GM23248 (cell line): ENCODE measurements around the gene SNX27. TPM values are rescaled to one million over a fixed set of nuclear protein-coding genes. Genes with fewer than 3 reads are reported as not detected.

Experiments
- DNase-seq: peaks from one replicate; pipeline ENCODE4 v3.0.0-alpha.2; 2015
- H2AFZ ChIP-seq: fragments of 200-600 bp; sonication (generic); 2 replicates; pipeline ENCODE4 v1.6.1; 2016; ENCODE audit warnings: antibody characterized with exemption
- H3F3A ChIP-seq: fragments of 200-600 bp; sonication (generic); 2 replicates; pipeline ENCODE4 v1.6.1; 2016; ENCODE audit warnings: mild to moderate bottlenecking, antibody characterized with exemption, mixed run types; ENCODE audit not compliant: insufficient read depth
- H3K27ac ChIP-seq: fragments of 200-600 bp; sonication (generic); 2 replicates; pipeline ENCODE4 v1.5.1; 2016; ENCODE audit warnings: mild to moderate bottlenecking
- H3K27me3 ChIP-seq: fragments of 200-600 bp; sonication (generic); replicated peaks from 2 replicates; pipeline ENCODE4 v1.6.1; 2016; ENCODE audit warnings: mild to moderate bottlenecking; ENCODE audit not compliant: insufficient read depth
- H3K36me3 ChIP-seq: fragments of 200-600 bp; sonication (generic); 2 replicates; pipeline ENCODE4 v1.6.1; 2016; ENCODE audit warnings: low read depth, mild to moderate bottlenecking
- H3K4me1 ChIP-seq: fragments of 200-600 bp; sonication (generic); 2 replicates; pipeline ENCODE4 v1.6.1; 2016; ENCODE audit warnings: mild to moderate bottlenecking; ENCODE audit not compliant: insufficient read depth
- H3K4me2 ChIP-seq: fragments of 200-600 bp; sonication (generic); one replicate; pipeline ENCODE4 v1.6.1; 2016; ENCODE audit warnings: mild to moderate bottlenecking; ENCODE audit not compliant: unreplicated experiment
- H3K4me3 ChIP-seq: fragments of 200-600 bp; sonication (generic); 2 replicates; pipeline ENCODE4 v1.5.1; 2016; ENCODE audit warnings: mild to moderate bottlenecking
- H3K79me2 ChIP-seq: fragments of 200-600 bp; sonication (generic); 2 replicates; pipeline ENCODE4 v1.6.1; 2016; ENCODE audit warnings: mild to moderate bottlenecking; ENCODE audit not compliant: insufficient read depth
- H3K9ac ChIP-seq: fragments of 200-600 bp; sonication (generic); 2 replicates; pipeline ENCODE4 v1.6.1; 2016; ENCODE audit warnings: mild to moderate bottlenecking
- H3K9me2 ChIP-seq: fragments of 200-600 bp; sonication (generic); 2 replicates; pipeline ENCODE4 v1.6.1; 2016; ENCODE audit warnings: mixed run types, mild to moderate bottlenecking, moderate library complexity; ENCODE audit not compliant: insufficient read depth
- H3K9me3 ChIP-seq: fragments of 200-600 bp; sonication (generic); one replicate; pipeline ENCODE4 v1.6.1; 2017; ENCODE audit warnings: low read depth
- H4K20me1 ChIP-seq: fragments of 200-600 bp; sonication (generic); 2 replicates; pipeline ENCODE4 v1.6.0; 2016; ENCODE audit not compliant: insufficient read depth
- EZH2 ChIP-seq: fragments of 200-600 bp; sonication (generic); IDR thresholded peaks from 2 replicates; pipeline ENCODE4 v1.6.1; 2018; ENCODE audit warnings: antibody characterized with exemption, mild to moderate bottlenecking; ENCODE audit not compliant: insufficient read depth, poor library complexity, severe bottlenecking
- EZH2phosphoT487 ChIP-seq: fragments of 200-600 bp; sonication (generic); IDR thresholded peaks from 2 replicates; pipeline ENCODE4 v1.6.1; 2018; ENCODE audit warnings: antibody characterized with exemption, moderate library complexity, mild to moderate bottlenecking, low read depth; ENCODE audit not compliant: insufficient read depth
- WGBS, 2 experiments: methylation state at CpG; one replicate each; pipeline ENCODE4 v1.1.6; 2015 to 2017; ENCODE audit warnings: low lambda C conversion rate in 2 of 2, low coverage in 1 of 2; ENCODE audit errors: missing lambda C conversion rate in 2 of 2; 5-methylcytosine and 5-hydroxymethylcytosine counted together
- in situ Hi-C: fragments of 300-500 bp; cut with MboI; formaldehyde crosslinking; loops from 2 replicates; pipeline ENCODE4 v1.15.0; 2020
- polyA plus RNA-seq: library from polyadenylated mRNA; unstranded; fragments of >200 nt; fragmentation: Nextera tagmentation; extraction: Ambion mirVana; gene quantifications from 2 replicates; pipeline ENCODE4 v1.2.1, GENCODE V29; 2016
- total RNA-seq: library from RNA; depleted of rRNA; stranded (reverse); fragments of >200 nt; shearing (Covaris generic); gene quantifications from 2 replicates; pipeline ENCODE4 v1.2.3, GENCODE V29; 2014

The SNX27 gene
- total and polyA plus RNA-seq, 2 experiments from 2014 or later = 12.0 to 18.0 TPM

GRCh38 chr1:151686561-151686960, 74.7 kb downstream of the SNX27 start:
- Histone ChIP-seq H3K9ac (no peak overlapping the region), H3K36me3 (peaks cover 6% of the 10 kb centered on the region; the same call in 1 of the 2 replicates), H3K4me1 (peaks cover 7% of the 10 kb centered on the region), H3F3A (peaks cover 3% of the 10 kb centered on the region), H3K79me2 (no peaks in the 10 kb centered on the region), H2AFZ (no peak overlapping the region), H3K4me3 (no peak overlapping the region), H3K27me3 (no peaks in the 10 kb centered on the region), H4K20me1 (no peaks in the 10 kb centered on the region), H3K9me3 (no peaks in the 10 kb centered on the region), H3K9me2 (no peaks in the 10 kb centered on the region), H3K4me2 (no peak overlapping the region), H3K27ac (no peak overlapping the region)
- in situ Hi-C loops = no loop called here
- TF ChIP-seq EZH2 (no peak), EZH2phosphoT487 (no peak)
- WGBS, 2 experiments = 74 to 78% methylated on average over 2 of the region's 2 CpGs
- no peak for DNase-seq

- DNase-seq = no peak
- Histone ChIP-seq H3K4me2 (no peak overlapping the region), H3K4me1 (no peaks in the 10 kb centered on the region), H3K4me3 (no peak overlapping the region), H3K27ac (no peak overlapping the region), H3K79me2 (no peaks in the 10 kb centered on the region), H3K9ac (no peak overlapping the region), H3F3A (no peaks in the 10 kb centered on the region), H4K20me1 (no peaks in the 10 kb centered on the region), H3K36me3 (peaks cover 14% of the 10 kb centered on the region), H2AFZ (no peak overlapping the region), H3K9me2 (no peaks in the 10 kb centered on the region), H3K27me3 (no peaks in the 10 kb centered on the region), H3K9me3 (no peaks in the 10 kb centered on the region)
- in situ Hi-C loops = no loop called here
- TF ChIP-seq EZH2 (no peak), EZH2phosphoT487 (no peak)
- WGBS, 2 experiments = 58 to 72% methylated on average over 4 of the region's 4 CpGs
Measured at GRCh38 chr1:151689494-151689893, 77.6 kb downstream of the SNX27 start.

GRCh38 chr1:151692226-151692625, 80.4 kb downstream of the SNX27 start:
- TF ChIP-seq EZH2 = no peak
- no peak for TF ChIP-seq EZH2phosphoT487
- Histone ChIP-seq H3K36me3 (peaks cover 9% of the 10 kb centered on the region), H3K79me2 (no peaks in the 10 kb centered on the region), H3K4me3 (no peak overlapping the region), H3K27ac (no peak overlapping the region), H3K27me3 (no peaks in the 10 kb centered on the region), H3K9me3 (no peaks in the 10 kb centered on the region), H2AFZ (no peak overlapping the region), H3F3A (no peaks in the 10 kb centered on the region), H3K9ac (no peak overlapping the region), H4K20me1 (no peaks in the 10 kb centered on the region), H3K4me2 (no peak overlapping the region), H3K4me1 (no peaks in the 10 kb centered on the region), H3K9me2 (no peaks in the 10 kb centered on the region)
- 94 to 100% methylated on average over 3 of the region's 3 CpGs for WGBS, 2 experiments
- no peak for DNase-seq
- in situ Hi-C loops = no loop called here

GRCh38 chr1:151693057-151693651, 81.3 kb downstream of the SNX27 start:
- no peaks in the 10 kb centered on the region for H3F3A ChIP-seq
- no peaks in the 10 kb centered on the region for H3K9me2 ChIP-seq
- peaks cover 9% of the 10 kb centered on the region for H3K36me3 ChIP-seq
- no peaks in the 10 kb centered on the region for H4K20me1 ChIP-seq
- no peaks in the 10 kb centered on the region for H3K27me3 ChIP-seq
- no peak overlapping the region for H3K4me3 ChIP-seq
- H3K79me2 ChIP-seq = no peaks in the 10 kb centered on the region
- H3K9me3 ChIP-seq = no peaks in the 10 kb centered on the region
- no peak overlapping the region for H3K4me2 ChIP-seq
- H3K27ac ChIP-seq = no peak overlapping the region
- H2AFZ ChIP-seq = no peak overlapping the region
- in situ Hi-C loops = no loop called here
- H3K4me1 ChIP-seq = no peaks in the 10 kb centered on the region
- TF ChIP-seq EZH2 (no peak), EZH2phosphoT487 (no peak)
- DNase-seq = peak; percentile 65
- no peak overlapping the region for H3K9ac ChIP-seq
- WGBS, 2 experiments = 70 to 73% methylated on average over 4 of the region's 4 CpGs

GRCh38 chr1:151701515-151701914, 89.7 kb downstream of the SNX27 start:
- in situ Hi-C loops = no loop called here
- Histone ChIP-seq H3K4me2 (no peak overlapping the region), H2AFZ (no peak overlapping the region), H4K20me1 (no peaks in the 10 kb centered on the region), H3K9me3 (no peaks in the 10 kb centered on the region), H3K9me2 (no peaks in the 10 kb centered on the region), H3K4me1 (no peaks in the 10 kb centered on the region), H3K9ac (no peak overlapping the region), H3F3A (no peaks in the 10 kb centered on the region), H3K36me3 (0 out of 2 replicates have a peak, but pooled peaks cover 8% of the 10 kb centered on the region), H3K79me2 (no peaks in the 10 kb centered on the region), H3K27me3 (no peaks in the 10 kb centered on the region), H3K27ac (no peak overlapping the region), H3K4me3 (no peak overlapping the region)
- WGBS, 2 experiments = 95 to 98% methylated on average over 5 of the region's 5 CpGs
- TF ChIP-seq EZH2 = no peak
- TF ChIP-seq EZH2phosphoT487 = no peak
- DNase-seq = no peak
